HCT116 (cell line): ENCODE results near the gene CYB561A3. TPM values are rescaled to one million over a fixed set of nuclear protein-coding genes. Genes with fewer than 3 reads are reported as not detected.

Experiments
- ATAC-seq: fragments of 200-7000 bp; cut with Tn5 transposase; 2 replicates; pipeline ENCODE4 v1.9.1; 2020; ENCODE audit warnings: mild to moderate bottlenecking, moderate library complexity
- BruUV-seq: library from RNA; stranded (reverse); fragments of 400-500 nt; replicated peaks from 2 replicates; lab custom pipeline; 2021; lab: Mats Ljungman, UMichigan
- CTCF ChIA-PET: fragments of 300-600 bp; sonication (Branson Sonifier 250); formaldehyde crosslinking; loops from one replicate; lab custom pipeline; 2021; ENCODE audit warnings: antibody characterized with exemption; lab: Charles Lee
- POLR2A ChIA-PET: fragments of 300-600, 350-600 bp; sonication (Branson Sonifier 250); formaldehyde crosslinking; loops from one replicate; lab custom pipeline; 2021; ENCODE audit warnings: antibody characterized with exemption; lab: Charles Lee
- RAD21 ChIA-PET, 2 experiments: fragments of 300-600 bp; sonication (Branson Sonifier 250); formaldehyde crosslinking; loops; one replicate each; lab custom pipeline; 2023; ENCODE audit warnings: low total read pairs in 2 of 2; ENCODE audit not compliant: uncharacterized antibody in 2 of 2, unreplicated experiment in 2 of 2, low non-redundant PET in 1 of 2; lab: Charles Lee
- DNase-seq: peaks from one replicate; pipeline ENCODE4 v3.0.0-alpha.2; 2010; ENCODE audit warnings: low read depth, low spot score
- H2AFZ ChIP-seq: fragments of 200-600 bp; shearing (Covaris generic), sonication (generic); 2 replicates; pipeline ENCODE4 v1.6.1; 2017; ENCODE audit warnings: low read depth, mixed run types, mixed read lengths, antibody characterized with exemption, low read length; ENCODE audit not compliant: poor library complexity, severe bottlenecking
- H3K27ac ChIP-seq: 2 replicates; pipeline ENCODE4 v1.5.1; 2012; ENCODE audit warnings: low read depth, low read length
- H3K27me3 ChIP-seq: fragments of 200-600 bp; sonication (generic); 2 replicates; pipeline ENCODE4 v1.6.1; 2016; ENCODE audit warnings: mixed run types, low read length, mixed read lengths; ENCODE audit not compliant: insufficient read depth
- H3K36me3 ChIP-seq, 2 experiments: fragments of 200-500 bp in 1 of 2; fragments of 200-600 bp in 1 of 2; sonication (Bioruptor generic) in 1 of 2; sonication (generic) in 1 of 2; 2 replicates each; pipeline versions ENCODE4 v1.5.1 to v1.6.1; 2014 to 2016; ENCODE audit warnings: low read length in 2 of 2, inconsistent platforms in 1 of 2, mixed read lengths in 1 of 2, mixed run types in 1 of 2; ENCODE audit not compliant: insufficient read depth in 2 of 2, control insufficient read depth in 1 of 2
- H3K4me1 ChIP-seq, 2 experiments: fragments of 200-600 bp in 1 of 2; sonication (generic) in 1 of 2; 2 replicates each; pipeline versions ENCODE4 v1.5.1 to v1.6.1; 2012 to 2017; ENCODE audit warnings: low read length in 2 of 2, inconsistent platforms in 1 of 2, mild to moderate bottlenecking in 1 of 2, mixed read lengths in 1 of 2, mixed run types in 1 of 2, moderate library complexity in 1 of 2; ENCODE audit not compliant: insufficient read depth in 2 of 2, control insufficient read depth in 1 of 2
- H3K4me2 ChIP-seq: fragments of 200-600 bp; sonication (generic); 2 replicates; pipeline ENCODE4 v1.6.1; 2017; ENCODE audit warnings: mixed run types, low read length, mixed read lengths
- H3K4me3 ChIP-seq, 2 experiments: fragments of 200-600 bp in 1 of 2; sonication (generic) in 1 of 2; replicated peaks in 1 of 2; 2 replicates each; pipeline ENCODE4 v1.5.1; 2011 to 2016; ENCODE audit warnings: low read length in 2 of 2, control low read depth in 1 of 2, low read depth in 1 of 2, mild to moderate bottlenecking in 1 of 2, mixed read lengths in 1 of 2, mixed run types in 1 of 2
- H3K79me2 ChIP-seq: fragments of 200-600 bp; sonication (generic); 2 replicates; pipeline ENCODE4 v1.6.1; 2017; ENCODE audit warnings: mild to moderate bottlenecking, mixed run types, low read length, moderate library complexity, mixed read lengths; ENCODE audit not compliant: insufficient read depth
- H3K9ac ChIP-seq: fragments of 200-600 bp; sonication (generic); 2 replicates; pipeline ENCODE4 v1.6.1; 2016; ENCODE audit warnings: low read length, mixed read lengths
- H3K9me2 ChIP-seq: fragments of 200-600 bp; sonication (generic), shearing (Covaris generic); 2 replicates; pipeline ENCODE4 v1.6.1; 2017; ENCODE audit warnings: mixed run types, mild to moderate bottlenecking, moderate library complexity; ENCODE audit not compliant: insufficient read depth
- H3K9me3 ChIP-seq, 2 experiments: fragments of 200-500 bp in 1 of 2; fragments of 200-600 bp in 1 of 2; sonication (Bioruptor generic) in 1 of 2; sonication (generic) in 1 of 2; 2 replicates each; pipeline ENCODE4 v1.6.1; 2014 to 2017; ENCODE audit warnings: low read length in 2 of 2, mixed read lengths in 2 of 2, inconsistent platforms in 1 of 2, low read depth in 1 of 2, mild to moderate bottlenecking in 1 of 2, mixed run types in 1 of 2, moderate library complexity in 1 of 2; ENCODE audit not compliant: control insufficient read depth in 1 of 2, insufficient read depth in 1 of 2
- H4K20me1 ChIP-seq: fragments of 200-600 bp; sonication (generic), shearing (Covaris generic); 2 replicates; pipeline ENCODE4 v1.6.1; 2017; ENCODE audit warnings: mixed run types, mild to moderate bottlenecking, moderate library complexity; ENCODE audit not compliant: insufficient read depth
- ATF3 ChIP-seq: IDR thresholded peaks from 2 replicates; pipeline ENCODE4 v1.6.1; 2012
- CBX3 ChIP-seq: IDR thresholded peaks from 2 replicates; pipeline ENCODE4 v1.6.1; 2012; ENCODE audit warnings: low read depth
- CEBPB ChIP-seq: IDR thresholded peaks from 2 replicates; pipeline ENCODE4 v1.6.1; 2012; ENCODE audit warnings: low read depth
- EGR1 ChIP-seq: IDR thresholded peaks from 2 replicates; pipeline ENCODE4 v1.6.1; 2012; ENCODE audit warnings: low read depth
- FOSL1 ChIP-seq: IDR thresholded peaks from 2 replicates; pipeline ENCODE4 v1.6.1; 2012; ENCODE audit warnings: low read depth
- JUND ChIP-seq: IDR thresholded peaks from 2 replicates; pipeline ENCODE4 v1.6.1; 2012
- POLR2A ChIP-seq: IDR thresholded peaks from 2 replicates; pipeline ENCODE4 v1.7.0; 2011; ENCODE audit warnings: borderline replicate concordance; ENCODE audit not compliant: insufficient read depth, insufficient read length; ENCODE audit errors: extremely low read depth
- POLR2AphosphoS5 ChIP-seq: IDR thresholded peaks from 2 replicates; pipeline ENCODE4 v1.6.1; 2011; ENCODE audit warnings: mild to moderate bottlenecking, low read depth, low read length, moderate library complexity
- REST ChIP-seq: IDR thresholded peaks from 2 replicates; pipeline ENCODE4 v1.6.1; 2012; ENCODE audit warnings: low read depth
- SRF ChIP-seq: IDR thresholded peaks from 2 replicates; pipeline ENCODE4 v1.6.1; 2012; ENCODE audit warnings: low read depth
- YY1 ChIP-seq: IDR thresholded peaks from 2 replicates; pipeline ENCODE4 v1.6.1; 2011; ENCODE audit warnings: low read length, low read depth, moderate library complexity, mild to moderate bottlenecking; ENCODE audit not compliant: insufficient replicate concordance; ENCODE audit errors: extremely low read depth
- ZFX ChIP-seq: fragments of 450-650 bp; IDR thresholded peaks from 2 replicates; pipeline ENCODE4 v1.6.1; 2017
- ZNF274 ChIP-seq: fragments of 200-500 bp; sonication (Bioruptor generic); IDR thresholded peaks from 2 replicates; pipeline ENCODE4 v1.6.1; 2014; ENCODE audit warnings: mild to moderate bottlenecking, low read depth, low read length, inconsistent platforms
- intact Hi-C: fragments of 100-400 bp; cut with micrococcal nuclease; formaldehyde crosslinking; loops from 2 replicates; pipeline ENCODE4 v1.10.0; 2022
- total RNA-seq: library from RNA; stranded (reverse); gene quantifications from one replicate; pipeline ENCODE4 v1.2.1, GENCODE V29; 2021; ENCODE audit not compliant: unreplicated experiment

The CYB561A3 gene
- total RNA-seq, 1 experiment from 2014 or later = 34.1 TPM

GRCh38 chr11:61345170-61345610 lies 16.5 kb downstream of the CYB561A3 start:
- ChIA-PET POLR2A (no interaction called here), RAD21 (no interaction called here), CTCF (no interaction called here)
- Histone ChIP-seq H3K79me2 (no peaks in the 10 kb centered on the region), H3K9ac (no peak overlapping the region), H3K4me3 (no peak overlapping the region), H3K36me3 (peaks cover 12 to 14% of the 10 kb centered on the region in 2 experiments; a peak in 2 of 4 replicates), H3K4me2 (no peak overlapping the region), H3K9me2 (no peaks in the 10 kb centered on the region), H3K27me3 (no peaks in the 10 kb centered on the region), H3K4me1 (no peaks in the 10 kb centered on the region), H3K27ac (no peak overlapping the region), H2AFZ (no peak overlapping the region), H4K20me1 (no peaks in the 10 kb centered on the region), H3K9me3 (no peaks in the 10 kb centered on the region)
- intact Hi-C loops = no loop called here
- DNase-seq (no peak), ATAC-seq (0 out of 2 replicates have a peak, but pooled peaks have one; percentile 9)
- no TSS peak for BruUV-seq
- no peak for TF ChIP-seq ATF3
- no peak for TF ChIP-seq JUND
- no peak for TF ChIP-seq CBX3
- TF ChIP-seq REST = no peak
- no peak for TF ChIP-seq ZNF274
- TF ChIP-seq POLR2AphosphoS5 = no peak
- no peak for TF ChIP-seq SRF
- TF ChIP-seq ZFX = no peak
- no peak for TF ChIP-seq YY1
- TF ChIP-seq POLR2A = no peak
- no peak for TF ChIP-seq CEBPB
- no peak for TF ChIP-seq FOSL1
- no peak for TF ChIP-seq EGR1
